GM12878 (cell line): Measurements from ENCODE around the gene CLEC4D.

Experiments
- CTCF ChIP-seq, 3 experiments: IDR thresholded peaks in 2 of 3; conservative IDR thresholded peaks in 1 of 3; 2 replicates each; pipeline ENCODE4 v1.5.1; 2011; ENCODE audit warnings: low read depth in 3 of 3, low read length in 3 of 3, mild to moderate bottlenecking in 3 of 3, control low read depth in 2 of 3, moderate library complexity in 2 of 3, inconsistent platforms in 1 of 3, mixed read lengths in 1 of 3; ENCODE audit not compliant: control insufficient read depth in 2 of 3, insufficient read depth in 1 of 3; ENCODE audit errors: extremely low read depth in 1 of 3
- ESRRA ChIP-seq: IDR thresholded peaks from 2 replicates; pipeline ENCODE4 v1.6.1; 2012; ENCODE audit warnings: mild to moderate bottlenecking, low read length, improper control_type of control experiment
- EZH2 ChIP-seq: IDR thresholded peaks from 2 replicates; pipeline ENCODE4 v1.6.1; 2012; ENCODE audit warnings: low read depth, mild to moderate bottlenecking, control low read depth, inconsistent platforms, low read length, borderline replicate concordance; ENCODE audit not compliant: control insufficient read depth
- FOXK2 ChIP-seq: fragments of 450-650 bp; IDR thresholded peaks from 2 replicates; pipeline ENCODE4 v1.6.1; 2017; ENCODE audit warnings: mild to moderate bottlenecking, moderate library complexity
- NRF1 ChIP-seq: conservative IDR thresholded peaks from 2 replicates; pipeline ENCODE4 v1.6.1; 2011; ENCODE audit warnings: mild to moderate bottlenecking, low read depth, low read length, improper control_type of control experiment
- PAX8 ChIP-seq: fragments of 450-650 bp; IDR thresholded peaks from 2 replicates; pipeline ENCODE4 v1.6.1; 2017; ENCODE audit warnings: mild to moderate bottlenecking, moderate library complexity
- POLR2AphosphoS5 ChIP-seq: IDR thresholded peaks from 2 replicates; pipeline ENCODE4 v1.6.1; 2011; ENCODE audit warnings: mild to moderate bottlenecking, low read length, inconsistent platforms
- RAD21 ChIP-seq: IDR thresholded peaks from 2 replicates; pipeline ENCODE4 v1.6.1; 2011; ENCODE audit warnings: mild to moderate bottlenecking, low read depth, low read length, moderate library complexity; ENCODE audit not compliant: insufficient read depth
- RELA ChIP-seq: fragments of 450-650 bp; IDR thresholded peaks from 2 replicates; pipeline ENCODE4 v1.8.0; 2014; ENCODE audit warnings: borderline replicate concordance; ENCODE audit not compliant: partially characterized antibody
- SMC3 ChIP-seq: IDR thresholded peaks from 2 replicates; pipeline ENCODE4 v1.6.1; 2011; ENCODE audit warnings: low read length, improper control_type of control experiment, borderline replicate concordance
- STAT1 ChIP-seq: fragments of 450-650 bp; conservative IDR thresholded peaks from 2 replicates; pipeline ENCODE4 v1.6.1; 2014; ENCODE audit warnings: antibody characterized with exemption, mild to moderate bottlenecking
- YY1 ChIP-seq: IDR thresholded peaks from 2 replicates; pipeline ENCODE4 v1.6.1; 2011; ENCODE audit warnings: low read depth, mild to moderate bottlenecking, low read length

GRCh38 chr12:8471090-8471489 is 42.2 kb upstream of the CLEC4D start:
- TF ChIP-seq RAD21 (no peak), PAX8 (no peak), SMC3 (no peak), FOXK2 (no peak), POLR2AphosphoS5 (no peak), YY1 (no peak), ESRRA (no peak), EZH2 (no peak), STAT1 (no peak), CTCF (IDR thresholded peaks at IDR 0.05 in 2 of 3, conservative IDR thresholded peaks at IDR 0.05 in 1 of 3; ENCODE audit: control insufficient read depth in 2 of 3, extremely low read depth in 1 of 3, insufficient read depth in 1 of 3, low read depth in 3 of 3, low read length in 3 of 3) (no peak), NRF1 (no peak), RELA (no peak)
